Measurements from ENCODE around the gene PSMD12.
"Not testable (repeated sequence)": the region's sequence is repeated elsewhere in the genome, so short reads cannot be mapped to it uniquely, and the experiment has no call there.

PSMD12 gene

GRCh38 chr17:67305446-67306235 lies 60.7 kb downstream of the PSMD12 start:
- not testable (repeated sequence) for DNase-seq (ENCODE audit: low read depth)

- no peak for DNase-seq (ENCODE audit: low read depth)
Measured at GRCh38 chr17:67297454-67297960, 68.9 kb downstream of the PSMD12 start.

GRCh38 chr17:67294451-67295199 lies 71.8 kb downstream of the PSMD12 start:
- no peak for DNase-seq (ENCODE audit: low read depth)

- DNase-seq (ENCODE audit: low read depth), result no peak
Measured at GRCh38 chr17:67293251-67294203, 72.8 kb downstream of the PSMD12 start.

GRCh38 chr17:67290711-67291291 lies 75.6 kb downstream of the PSMD12 start:
- DNase-seq (ENCODE audit: low read depth), result no peak

GRCh38 chr17:67290244-67290643 lies 76.1 kb downstream of the PSMD12 start:
- no peak for DNase-seq (ENCODE audit: low read depth)

GRCh38 chr17:67289181-67289876 lies 77.0 kb downstream of the PSMD12 start:
- peak; percentile 24 for DNase-seq (ENCODE audit: low read depth)

Measured in GM04504 (cell line).